Epithelial cell of esophagus (primary cell): ENCODE measurements around the gene SFTPD.

ENCODE experiments used
- DNase-seq: peaks from one replicate; pipeline ENCODE4 v3.0.0; 2010; ENCODE audit warnings: low read depth
- H3K4me3 ChIP-seq: 2 replicates; pipeline ENCODE4 v1.5.1; 2011; ENCODE audit warnings: mild to moderate bottlenecking, low read length, control low read depth
- TF ChIP-seq, protein P1 (sequence below): IDR thresholded peaks from 2 replicates; pipeline ENCODE4 v1.5.1; 2011; ENCODE audit warnings: low read depth, mild to moderate bottlenecking, low read length, control low read depth, inconsistent platforms; ENCODE audit not compliant: insufficient read depth; ENCODE audit errors: missing control alignments

Gene SFTPD

DNA sequence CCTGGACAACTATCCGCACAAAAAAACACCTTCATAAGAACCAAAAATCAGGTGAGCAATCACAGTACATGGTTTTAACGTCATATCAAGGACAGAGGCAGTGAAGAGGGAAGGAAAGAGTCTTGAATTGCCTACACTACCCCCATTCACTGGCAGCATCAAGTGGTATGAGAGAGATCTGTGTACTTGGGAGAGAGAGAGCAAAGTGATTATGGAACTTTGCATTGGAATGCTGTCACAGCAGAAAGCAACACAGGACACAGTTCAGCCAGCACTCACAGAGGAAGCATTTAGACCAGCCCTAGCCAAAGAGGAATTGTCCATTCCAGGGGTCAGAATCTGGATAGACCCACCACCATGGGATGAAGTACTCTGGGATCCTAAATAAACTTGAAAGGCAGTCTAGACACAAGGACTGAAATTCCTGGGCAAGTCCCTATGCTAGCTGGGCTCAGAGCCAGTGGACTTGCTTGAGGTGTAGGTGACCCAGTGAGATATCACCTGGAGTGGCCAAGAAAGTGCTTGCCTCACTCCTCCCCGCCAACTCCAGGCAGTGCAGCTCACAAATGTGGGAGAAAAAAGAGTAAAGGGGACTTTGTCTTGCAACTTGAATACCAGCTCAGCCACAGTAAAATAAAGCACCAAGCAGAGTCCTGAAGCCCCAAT, 30.5 kb upstream of the SFTPD start:
- no peak for DNase-seq
- H3K4me3 ChIP-seq = no peak overlapping the region
- TF ChIP-seq, protein P1, sequence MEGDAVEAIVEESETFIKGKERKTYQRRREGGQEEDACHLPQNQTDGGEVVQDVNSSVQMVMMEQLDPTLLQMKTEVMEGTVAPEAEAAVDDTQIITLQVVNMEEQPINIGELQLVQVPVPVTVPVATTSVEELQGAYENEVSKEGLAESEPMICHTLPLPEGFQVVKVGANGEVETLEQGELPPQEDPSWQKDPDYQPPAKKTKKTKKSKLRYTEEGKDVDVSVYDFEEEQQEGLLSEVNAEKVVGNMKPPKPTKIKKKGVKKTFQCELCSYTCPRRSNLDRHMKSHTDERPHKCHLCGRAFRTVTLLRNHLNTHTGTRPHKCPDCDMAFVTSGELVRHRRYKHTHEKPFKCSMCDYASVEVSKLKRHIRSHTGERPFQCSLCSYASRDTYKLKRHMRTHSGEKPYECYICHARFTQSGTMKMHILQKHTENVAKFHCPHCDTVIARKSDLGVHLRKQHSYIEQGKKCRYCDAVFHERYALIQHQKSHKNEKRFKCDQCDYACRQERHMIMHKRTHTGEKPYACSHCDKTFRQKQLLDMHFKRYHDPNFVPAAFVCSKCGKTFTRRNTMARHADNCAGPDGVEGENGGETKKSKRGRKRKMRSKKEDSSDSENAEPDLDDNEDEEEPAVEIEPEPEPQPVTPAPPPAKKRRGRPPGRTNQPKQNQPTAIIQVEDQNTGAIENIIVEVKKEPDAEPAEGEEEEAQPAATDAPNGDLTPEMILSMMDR = no peak

DNA sequence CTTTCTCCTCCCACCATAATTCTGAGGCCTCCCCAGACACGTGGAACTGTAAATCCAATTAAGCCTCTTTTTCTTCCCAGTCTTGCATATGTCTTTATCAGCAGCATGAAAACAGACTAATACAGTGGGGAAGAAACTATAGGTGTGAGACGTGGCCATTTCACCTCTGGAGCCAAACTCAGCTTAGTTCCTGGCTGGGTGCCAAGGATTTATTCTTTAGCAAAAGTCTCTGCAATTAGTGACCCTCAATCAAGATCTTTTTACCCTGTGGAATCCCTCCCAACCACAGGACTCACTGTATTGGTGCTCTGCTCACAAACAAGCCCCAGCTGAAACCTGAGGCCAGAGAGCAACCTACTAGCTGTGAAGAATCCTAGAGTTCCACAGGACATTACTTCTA, 28.1 kb upstream of the SFTPD start:
- TF ChIP-seq, protein P1 = no peak
- DNase-seq = no peak
- no peak overlapping the region for H3K4me3 ChIP-seq

DNA sequence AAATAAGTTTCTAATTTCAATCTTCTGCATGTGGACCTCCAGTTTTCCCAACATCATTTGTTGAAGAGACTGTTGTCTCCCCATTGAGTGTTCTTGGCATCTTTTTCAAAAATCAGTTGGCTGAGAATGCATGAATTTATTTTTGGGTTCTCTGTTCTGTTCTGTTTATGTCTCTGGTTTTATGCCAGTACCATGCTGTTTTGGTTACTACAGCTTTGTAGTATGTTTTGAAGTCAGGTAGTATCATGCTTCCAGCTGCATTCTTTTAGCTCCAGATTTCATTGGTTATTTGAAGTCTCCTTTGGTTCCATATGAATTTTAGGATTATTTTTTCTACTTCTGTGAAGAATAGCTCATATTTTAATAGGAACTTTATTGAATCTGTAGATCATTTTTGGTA, 21.2 kb upstream of the SFTPD start:
- no peak for DNase-seq
- TF ChIP-seq, protein P1 = no peak
- H3K4me3 ChIP-seq = no peak overlapping the region

DNA sequence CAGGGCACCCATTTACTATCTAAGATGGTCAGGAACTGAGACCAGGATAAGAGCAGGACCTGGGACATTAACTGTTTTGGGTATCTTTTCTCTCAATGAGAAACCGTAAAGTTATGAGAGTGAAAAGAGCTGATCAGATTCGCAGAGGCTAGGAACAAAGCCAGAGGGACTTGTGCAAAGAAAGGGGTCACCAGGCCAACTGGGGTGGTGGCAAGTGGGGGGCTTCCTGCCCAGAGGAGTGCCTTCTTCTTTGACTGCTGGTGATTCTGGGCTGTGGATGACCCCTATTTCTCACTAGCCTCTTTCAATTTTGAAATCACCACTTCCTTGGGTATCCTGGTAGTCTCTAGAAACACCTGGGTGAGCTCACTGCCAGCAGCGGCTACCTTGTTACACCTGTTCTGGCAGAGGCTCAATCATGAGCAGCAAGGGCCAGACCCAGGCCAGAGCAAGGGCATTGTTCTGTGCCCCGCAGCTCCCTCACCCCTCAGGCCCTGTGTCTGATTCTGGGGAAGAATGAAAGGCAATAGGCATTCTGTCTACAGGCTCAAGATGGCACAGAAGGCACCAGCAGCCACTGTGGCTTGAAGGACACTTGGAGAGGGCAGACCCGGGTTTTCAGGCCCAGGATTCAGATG, 999 bp downstream of the SFTPD start:
- DNase-seq = no peak
- TF ChIP-seq, protein P1 = no peak
- no peak overlapping the region for H3K4me3 ChIP-seq

DNA sequence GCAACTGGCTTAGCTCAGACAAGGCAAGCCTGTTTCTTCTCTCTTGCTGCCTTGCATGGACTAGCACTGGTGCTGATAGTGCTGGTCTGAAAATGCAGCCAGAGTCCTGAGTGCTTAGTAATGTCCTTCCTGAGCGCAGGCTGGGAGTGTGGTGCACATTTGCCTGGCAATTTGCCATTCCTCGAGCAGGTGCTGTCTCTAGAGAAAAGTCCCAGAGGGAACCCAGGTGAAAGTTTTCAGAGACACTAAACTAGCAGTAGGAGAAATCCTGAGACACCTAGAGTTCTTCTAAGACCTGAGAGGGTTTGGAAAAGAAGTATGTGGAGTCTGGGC, 1.9 kb downstream of the SFTPD start:
- peak; percentile 21 for DNase-seq
- TF ChIP-seq, protein P1 = no peak
- H3K4me3 ChIP-seq = no peak overlapping the region

DNA sequence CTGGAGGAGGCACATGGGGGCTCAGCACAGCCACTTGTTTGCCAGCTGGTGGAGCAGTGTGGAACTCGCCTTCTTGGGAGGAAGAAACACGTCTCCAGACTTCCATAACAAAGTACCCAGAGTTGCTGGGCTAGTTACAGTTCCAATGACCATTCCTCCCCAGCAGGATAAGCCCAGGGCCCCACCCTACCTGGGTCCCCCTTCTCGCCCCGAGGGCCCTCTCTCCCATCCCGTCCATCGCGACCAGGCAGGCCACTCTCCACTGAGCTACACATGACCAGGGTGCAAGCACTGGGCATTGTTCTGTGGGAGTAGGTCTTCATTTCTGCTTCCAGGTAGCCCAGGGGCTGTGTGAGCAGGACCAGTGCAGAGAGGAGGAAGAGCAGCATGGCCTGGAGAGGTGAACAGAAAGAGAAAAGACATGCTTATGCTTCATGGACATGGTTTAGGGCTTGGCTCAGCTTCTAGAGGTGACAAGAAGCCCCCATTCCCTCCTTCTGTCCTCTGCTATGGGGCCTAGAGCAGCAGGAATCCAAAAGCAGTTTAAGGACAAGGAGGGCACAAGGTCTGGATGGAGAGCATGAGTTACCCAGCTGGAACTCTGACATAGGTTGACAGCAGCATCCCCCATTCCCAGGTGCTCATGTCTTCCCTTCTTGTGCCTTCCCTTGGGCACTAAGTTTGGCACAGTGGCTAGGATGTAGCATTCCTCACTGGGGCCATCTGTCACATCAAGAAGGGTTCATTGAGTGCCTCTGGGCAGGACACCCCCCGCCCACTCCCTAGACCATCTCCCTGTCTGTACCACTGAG, 2.4 kb downstream of the SFTPD start:
- DNase-seq = no peak
- TF ChIP-seq, protein P1 = no peak
- H3K4me3 ChIP-seq = no peak overlapping the region
